ENCODE measurements around the gene LDLRAD1.
"Not testable (repeated sequence)": the region's sequence is repeated elsewhere in the genome, so short reads cannot be mapped to it uniquely, and the experiment has no call there.

The LDLRAD1 gene

DNA sequence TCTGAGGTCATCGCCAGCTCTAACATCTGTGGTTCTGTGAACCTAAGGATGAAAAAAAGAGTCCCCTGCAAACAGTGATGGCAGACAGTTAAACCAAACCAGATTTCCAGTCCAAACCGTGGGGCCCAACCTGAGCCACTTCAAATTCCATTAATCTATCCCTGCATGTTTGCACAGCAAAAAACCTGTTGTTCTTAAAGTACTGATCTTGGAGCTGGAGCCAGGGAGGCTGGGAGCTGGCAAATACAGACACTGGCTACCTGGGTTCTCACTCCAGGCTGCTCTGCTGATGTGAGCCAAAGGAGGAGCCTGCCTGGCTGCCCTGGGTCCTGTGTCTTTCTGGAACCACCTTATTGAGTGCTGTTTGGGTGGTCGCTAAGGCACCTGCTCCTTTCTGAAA lies 16.4 kb downstream of the LDLRAD1 start:
- Mint-ChIP-seq H3K36me3 (ENCODE audit: low read depth) (no peaks in the 10 kb centered on the region), H3K4me3 (no peak overlapping the region), H3K4me1 (peaks cover 5% of the 10 kb centered on the region), H3K9me3 (peaks cover 22% of the 10 kb centered on the region), H3K27me3 (ENCODE audit: low read depth, poor library complexity) (peaks cover 8% of the 10 kb centered on the region), H3K27ac (no peak overlapping the region)
- TF ChIP-seq, protein P1, sequence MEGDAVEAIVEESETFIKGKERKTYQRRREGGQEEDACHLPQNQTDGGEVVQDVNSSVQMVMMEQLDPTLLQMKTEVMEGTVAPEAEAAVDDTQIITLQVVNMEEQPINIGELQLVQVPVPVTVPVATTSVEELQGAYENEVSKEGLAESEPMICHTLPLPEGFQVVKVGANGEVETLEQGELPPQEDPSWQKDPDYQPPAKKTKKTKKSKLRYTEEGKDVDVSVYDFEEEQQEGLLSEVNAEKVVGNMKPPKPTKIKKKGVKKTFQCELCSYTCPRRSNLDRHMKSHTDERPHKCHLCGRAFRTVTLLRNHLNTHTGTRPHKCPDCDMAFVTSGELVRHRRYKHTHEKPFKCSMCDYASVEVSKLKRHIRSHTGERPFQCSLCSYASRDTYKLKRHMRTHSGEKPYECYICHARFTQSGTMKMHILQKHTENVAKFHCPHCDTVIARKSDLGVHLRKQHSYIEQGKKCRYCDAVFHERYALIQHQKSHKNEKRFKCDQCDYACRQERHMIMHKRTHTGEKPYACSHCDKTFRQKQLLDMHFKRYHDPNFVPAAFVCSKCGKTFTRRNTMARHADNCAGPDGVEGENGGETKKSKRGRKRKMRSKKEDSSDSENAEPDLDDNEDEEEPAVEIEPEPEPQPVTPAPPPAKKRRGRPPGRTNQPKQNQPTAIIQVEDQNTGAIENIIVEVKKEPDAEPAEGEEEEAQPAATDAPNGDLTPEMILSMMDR (IDR thresholded peaks at IDR 0.05), result no peak
- DNase-seq, result no peak

DNA sequence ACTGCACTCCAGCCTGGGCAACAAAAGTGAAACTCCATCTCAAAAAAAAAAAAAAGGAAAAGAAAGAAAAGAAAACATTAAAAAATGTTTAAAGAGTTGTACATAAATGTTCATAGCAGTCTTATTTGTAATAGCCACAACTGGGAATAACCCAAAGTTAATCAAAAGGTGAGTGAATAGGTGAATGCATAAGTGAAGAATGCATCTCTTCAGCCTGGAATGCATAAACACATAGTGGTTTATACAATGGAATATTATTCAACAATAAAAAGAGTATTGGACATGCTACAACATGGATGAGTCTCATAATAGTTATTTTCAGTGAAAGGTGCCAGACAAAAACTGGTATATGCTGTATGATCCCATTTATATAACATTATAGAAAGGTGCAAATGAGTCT lies 18.1 kb downstream of the LDLRAD1 start:
- Mint-ChIP-seq H3K27me3 (ENCODE audit: low read depth, poor library complexity) (peaks cover 8% of the 10 kb centered on the region), H3K36me3 (ENCODE audit: low read depth) (no peaks in the 10 kb centered on the region), H3K27ac (no peak overlapping the region), H3K4me1 (no peaks in the 10 kb centered on the region), H3K4me3 (no peak overlapping the region), H3K9me3 (peaks cover 13% of the 10 kb centered on the region)
- TF ChIP-seq, protein P1 (IDR thresholded peaks at IDR 0.05), result no peak
- no peak for DNase-seq

DNA sequence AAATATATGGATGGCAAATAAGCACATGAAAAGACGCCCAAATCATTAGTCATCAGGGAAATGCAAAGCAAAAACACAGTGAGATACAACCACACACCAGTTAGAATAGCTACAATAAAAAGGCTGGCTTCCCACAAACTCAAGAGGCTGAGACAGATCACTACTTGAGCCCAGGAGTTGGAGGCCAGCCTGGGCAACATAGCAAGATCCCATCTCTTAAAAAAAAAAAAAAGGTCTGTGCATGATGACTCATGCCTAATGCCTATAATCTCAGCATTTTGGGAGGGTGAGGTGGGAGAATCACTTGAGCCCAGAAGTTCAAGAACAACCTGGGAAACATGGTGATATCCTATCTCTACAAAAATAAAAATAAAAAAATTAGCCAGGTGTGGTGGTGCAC lies 19.8 kb downstream of the LDLRAD1 start:
- Mint-ChIP-seq H3K4me3 (no peak overlapping the region), H3K36me3 (ENCODE audit: low read depth) (no peaks in the 10 kb centered on the region), H3K27ac (no peak overlapping the region), H3K4me1 (no peaks in the 10 kb centered on the region), H3K27me3 (ENCODE audit: low read depth, poor library complexity) (peaks cover 6% of the 10 kb centered on the region), H3K9me3 (peaks cover 10% of the 10 kb centered on the region)
- TF ChIP-seq, protein P1 (IDR thresholded peaks at IDR 0.05), result no peak
- DNase-seq, result no peak

DNA sequence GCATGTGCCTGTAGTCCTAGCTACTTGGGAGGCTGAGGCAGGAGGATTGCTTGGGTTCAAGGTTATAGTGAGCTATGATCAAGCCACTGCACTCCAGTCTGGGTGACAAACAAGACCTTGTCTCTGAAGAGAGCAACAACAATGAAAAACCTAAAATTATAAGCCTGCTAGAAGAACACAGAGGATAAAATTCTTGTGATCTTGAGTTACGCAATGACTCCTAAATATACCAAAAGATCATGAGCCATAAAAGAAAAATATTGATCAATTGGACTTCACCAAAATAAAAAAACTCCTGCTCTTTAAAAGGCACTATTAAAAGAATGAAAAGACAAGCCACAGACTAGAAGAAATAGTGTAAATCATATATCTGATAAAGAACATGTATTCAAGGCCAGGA lies 22.3 kb downstream of the LDLRAD1 start:
- DNase-seq, result no peak
- no peak overlapping the region for H3K4me3 Mint-ChIP-seq
- no peaks in the 10 kb centered on the region for H3K36me3 Mint-ChIP-seq (ENCODE audit: low read depth)
- H3K9me3 Mint-ChIP-seq, result peaks cover 3% of the 10 kb centered on the region
- TF ChIP-seq, protein P1 (IDR thresholded peaks at IDR 0.05), result no peak
- H3K27me3 Mint-ChIP-seq (ENCODE audit: low read depth, poor library complexity), result peaks cover 10% of the 10 kb centered on the region
- no peak overlapping the region for H3K27ac Mint-ChIP-seq
- H3K4me1 Mint-ChIP-seq, result no peaks in the 10 kb centered on the region

DNA sequence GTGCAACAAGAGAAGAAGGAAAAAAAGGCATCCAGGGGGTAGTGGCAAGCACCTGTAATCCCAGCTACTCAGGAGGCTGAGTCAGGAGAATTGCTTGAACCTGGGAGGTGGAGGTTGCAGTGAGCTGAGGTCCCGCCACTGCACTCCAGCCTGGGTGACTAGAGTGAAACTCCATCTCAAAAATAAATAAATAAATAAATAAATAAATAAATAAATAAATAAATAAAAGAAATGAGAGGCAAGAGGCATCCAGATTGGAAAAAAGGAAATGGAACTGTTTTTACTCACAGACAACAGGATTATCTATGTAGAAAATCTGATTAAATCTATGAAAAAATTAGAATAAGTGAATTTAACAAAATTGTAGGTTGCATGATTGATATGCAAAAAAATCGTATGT lies 23.5 kb downstream of the LDLRAD1 start:
- H3K9me3 Mint-ChIP-seq; H3K27ac Mint-ChIP-seq; H3K27me3 Mint-ChIP-seq (ENCODE audit: low read depth, poor library complexity): not testable (repeated sequence)

DNA sequence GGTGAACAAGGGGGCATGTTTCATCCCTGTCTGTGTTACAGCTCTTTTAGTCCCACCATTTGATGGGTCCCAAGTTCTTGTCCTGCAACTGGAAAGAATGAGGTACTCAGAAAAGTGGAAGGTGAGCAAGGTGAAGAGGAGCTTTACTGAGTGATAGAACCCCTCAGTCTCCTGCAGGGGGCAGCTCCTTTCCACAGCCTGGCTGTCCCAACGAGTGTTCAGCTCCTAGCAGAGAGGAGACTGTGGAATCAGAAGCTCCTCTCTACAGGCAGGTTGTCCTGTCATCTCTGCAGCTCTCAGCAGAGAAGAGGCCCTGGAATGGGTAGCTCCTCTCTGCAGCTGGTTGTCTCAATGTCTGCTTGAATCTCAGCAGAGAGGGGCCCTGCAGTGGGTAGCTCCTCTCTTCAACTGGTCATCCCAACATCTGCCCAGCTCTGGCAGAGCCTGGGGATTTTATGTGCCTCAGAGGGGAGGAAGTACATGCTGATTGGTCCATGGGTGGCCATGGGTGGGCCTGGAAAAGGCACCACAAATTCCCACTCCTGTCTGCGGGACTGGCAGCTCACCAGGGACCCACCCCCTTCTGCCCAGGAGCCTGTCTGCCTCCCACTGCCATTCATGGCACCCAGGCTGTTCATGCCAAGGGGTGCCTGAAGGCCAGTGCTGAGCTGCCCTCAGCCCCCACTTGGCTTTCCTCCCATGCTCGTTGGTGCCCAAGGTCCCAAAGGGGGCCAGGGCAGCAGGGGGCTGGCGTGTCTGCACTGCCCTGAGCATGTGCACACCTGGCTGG lies 25.7 kb downstream of the LDLRAD1 start:
- Mint-ChIP-seq H3K4me3 (no peak overlapping the region), H3K36me3 (ENCODE audit: low read depth) (no peaks in the 10 kb centered on the region), H3K9me3 (peaks cover 2% of the 10 kb centered on the region), H3K27ac (no peak overlapping the region), H3K4me1 (no peaks in the 10 kb centered on the region), H3K27me3 (ENCODE audit: low read depth, poor library complexity) (peaks cover 20% of the 10 kb centered on the region)
- TF ChIP-seq, protein P1 (IDR thresholded peaks at IDR 0.05), result peak; percentile 23
- peak; percentile 29 for DNase-seq

More for the DNA sequence above, 23.5 kb downstream of the LDLRAD1 start:
- H3K36me3 Mint-ChIP-seq (ENCODE audit: low read depth); DNase-seq; H3K4me1 Mint-ChIP-seq; H3K4me3 Mint-ChIP-seq: not testable (repeated sequence)

All from nephron progenitor cell (in vitro differentiated cells).